ENCODE results near the gene RCVRN.
"Not testable (repeated sequence)": the region's sequence is repeated elsewhere in the genome, so short reads cannot be mapped to it uniquely, and the experiment has no call there.

Gene RCVRN

DNA sequence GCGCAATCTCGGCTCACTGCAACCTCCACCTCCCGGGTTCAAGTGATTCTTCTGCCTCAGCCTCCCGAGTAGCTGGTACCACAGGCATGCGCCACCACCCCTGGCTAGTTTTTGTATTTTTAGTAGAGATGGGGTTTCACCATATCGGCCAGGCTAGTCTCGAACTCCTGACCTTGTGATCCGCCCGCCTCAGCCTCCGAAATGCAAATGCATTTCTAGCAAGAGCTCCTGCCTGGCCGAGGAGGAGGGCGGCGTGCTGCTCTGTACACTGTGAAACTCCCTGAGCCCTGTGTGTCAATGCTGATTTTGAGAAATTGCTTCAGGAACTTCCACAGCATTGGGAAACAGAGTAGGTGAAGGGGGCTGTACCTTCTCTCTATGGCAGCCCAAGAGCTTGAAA lies 16.1 kb upstream of the RCVRN start:
- DNase-seq, result not testable (repeated sequence)

GRCh38 chr17:9918804-9919352 lies 13.8 kb upstream of the RCVRN start:
- DNase-seq, result no peak

GRCh38 chr17:9918352-9918751 lies 13.3 kb upstream of the RCVRN start:
- DNase-seq, result no peak

GRCh38 chr17:9917801-9918200 lies 12.7 kb upstream of the RCVRN start:
- no peak for DNase-seq

DNA sequence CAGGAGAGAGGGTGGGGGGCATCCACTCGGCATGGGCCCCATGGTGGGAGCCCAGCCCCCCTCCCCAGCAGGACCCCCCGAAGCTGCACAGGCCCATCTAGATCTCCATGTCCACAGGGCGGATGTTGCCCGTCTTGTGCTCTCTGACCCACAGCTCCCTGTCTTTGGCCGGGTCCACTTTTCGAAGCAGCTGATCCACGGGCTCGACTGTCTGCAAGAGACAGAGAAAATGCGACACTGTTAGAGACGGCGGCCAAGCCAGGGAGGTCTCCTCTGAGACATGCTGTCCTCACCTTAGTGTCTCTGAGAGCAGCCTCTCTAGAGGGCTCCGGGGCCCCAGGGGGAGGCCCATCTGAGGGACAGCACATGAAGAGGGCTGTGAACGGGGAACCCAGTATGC lies 12.1 kb upstream of the RCVRN start:
- no peak for DNase-seq

GRCh38 chr17:9916108-9916507 lies 11.0 kb upstream of the RCVRN start:
- DNase-seq, result no peak

GRCh38 chr17:9913476-9913875 lies 8.4 kb upstream of the RCVRN start:
- no peak for DNase-seq

- DNase-seq, result no peak
Measured at GRCh38 chr17:9912121-9913099, 7.3 kb upstream of the RCVRN start.

- no peak for DNase-seq
Measured at GRCh38 chr17:9911089-9911488, 6.0 kb upstream of the RCVRN start.

DNA sequence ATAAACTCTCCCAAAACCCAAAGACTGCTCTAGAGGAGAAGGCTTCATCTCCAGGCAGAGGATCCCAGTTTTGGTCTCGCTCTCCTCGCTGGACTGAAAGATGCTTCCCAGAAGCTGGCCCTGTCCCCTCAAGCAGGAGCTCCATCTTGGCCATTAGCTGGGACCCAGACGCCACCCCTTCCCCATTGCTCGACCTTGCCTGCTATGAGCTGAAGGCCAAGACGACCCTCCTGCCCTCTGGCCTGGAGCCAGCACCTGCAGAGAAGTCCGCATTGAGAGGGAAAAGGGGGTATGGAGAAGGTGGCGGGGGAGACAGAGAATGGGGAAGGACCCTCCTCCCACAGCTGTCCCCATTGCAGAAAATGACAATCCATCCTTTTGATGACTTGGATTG lies 3.6 kb upstream of the RCVRN start:
- DNase-seq, result no peak

GRCh38 chr17:9907883-9908648 lies 3.0 kb upstream of the RCVRN start:
- DNase-seq, result no peak

DNA sequence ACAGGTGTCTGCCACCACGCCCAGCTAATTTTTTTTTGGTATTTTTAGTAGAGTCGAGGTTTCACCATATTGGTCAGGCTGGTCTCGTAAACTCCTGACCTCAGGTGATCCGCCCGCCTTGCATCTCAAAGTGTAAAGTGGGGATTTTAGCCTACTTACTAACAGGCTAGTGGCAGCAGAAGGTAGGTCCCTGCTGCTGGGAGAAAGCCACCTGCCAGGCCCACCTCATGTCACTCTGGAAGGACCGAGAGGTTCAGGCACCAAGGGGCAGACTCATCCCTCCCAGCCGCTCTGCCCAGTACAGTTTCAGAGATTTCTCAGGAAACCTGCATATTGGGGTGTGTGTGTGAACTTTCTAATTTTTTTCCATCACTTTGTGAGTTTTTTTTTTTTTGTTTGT lies 2.1 kb upstream of the RCVRN start:
- DNase-seq, result no peak

- DNase-seq, result no peak
Measured at GRCh38 chr17:9906616-9907015, 1.5 kb upstream of the RCVRN start.

DNA sequence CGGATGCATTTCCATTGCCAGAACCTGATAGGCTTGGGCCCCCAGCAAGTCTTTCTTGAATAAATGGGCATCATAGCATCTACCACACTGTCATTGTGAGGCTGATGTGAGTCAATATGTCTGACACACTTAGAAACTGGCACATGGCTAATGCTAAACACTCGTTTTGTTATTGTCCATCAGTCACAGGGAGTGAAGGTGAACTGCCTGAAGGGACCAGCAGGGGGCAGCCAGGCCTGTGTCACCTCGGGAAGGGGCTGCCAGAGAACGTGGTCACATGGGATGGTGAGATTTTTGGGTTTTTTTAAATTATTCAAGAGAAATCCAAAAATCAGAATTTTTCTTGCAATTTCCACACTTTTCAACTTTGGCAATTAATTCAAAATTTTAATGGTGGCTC lies 831 bp upstream of the RCVRN start:
- no peak for DNase-seq

GRCh38 chr17:9904277-9905077 lies 594 bp downstream of the RCVRN start:
- no peak for DNase-seq

GRCh38 chr17:9902120-9902519 lies 3.0 kb downstream of the RCVRN start:
- DNase-seq, result no peak

GRCh38 chr17:9900784-9901183 lies 4.3 kb downstream of the RCVRN start:
- no peak for DNase-seq

DNA sequence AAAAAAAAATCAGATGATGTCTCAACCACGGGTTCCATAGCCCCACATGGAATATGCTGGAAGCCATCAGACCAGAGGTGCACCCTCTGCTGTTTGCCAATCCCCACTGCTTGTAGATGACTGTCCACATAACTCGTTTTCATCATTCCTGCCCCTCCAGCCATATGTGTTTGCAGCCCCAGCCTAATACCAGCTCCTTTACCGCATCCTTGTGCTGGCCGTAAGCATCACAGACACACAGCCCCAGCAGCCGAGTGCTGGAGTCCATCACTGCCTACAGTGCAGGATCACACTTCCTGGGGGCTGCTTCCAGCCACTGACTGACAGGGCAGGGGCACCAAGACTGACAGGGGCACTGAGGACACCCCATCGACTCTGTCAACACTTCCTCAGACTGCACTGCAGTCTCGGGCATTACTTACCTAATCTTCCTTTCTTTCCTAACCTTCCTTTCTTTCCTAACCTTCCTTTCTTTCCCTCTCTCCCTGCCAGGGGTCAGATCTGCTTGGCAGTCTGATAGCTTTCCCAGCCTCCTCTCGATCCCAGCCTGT lies 5.0 kb downstream of the RCVRN start:
- DNase-seq, result no peak

- no peak for DNase-seq
Measured at GRCh38 chr17:9899280-9900043, 5.6 kb downstream of the RCVRN start.

DNA sequence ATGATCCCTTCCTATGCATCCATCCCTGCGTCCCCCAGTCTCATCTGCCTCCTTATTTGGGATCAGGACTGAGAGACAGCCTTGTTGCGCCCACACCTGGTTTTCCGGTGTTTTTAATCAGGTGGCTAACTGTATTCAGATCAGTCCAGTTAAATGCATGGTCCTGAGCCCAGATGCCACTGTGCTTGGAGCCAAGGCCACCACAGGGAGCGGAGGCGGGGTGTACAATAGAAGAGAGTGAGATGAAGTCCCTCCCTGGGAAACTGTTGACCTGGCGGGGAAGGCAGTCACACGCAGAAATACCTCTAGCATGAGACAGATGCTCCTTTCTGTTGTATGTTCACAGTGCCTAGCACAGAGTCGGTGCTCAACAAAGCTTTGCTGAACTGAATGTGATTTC lies 6.3 kb downstream of the RCVRN start:
- DNase-seq, result no peak

DNA sequence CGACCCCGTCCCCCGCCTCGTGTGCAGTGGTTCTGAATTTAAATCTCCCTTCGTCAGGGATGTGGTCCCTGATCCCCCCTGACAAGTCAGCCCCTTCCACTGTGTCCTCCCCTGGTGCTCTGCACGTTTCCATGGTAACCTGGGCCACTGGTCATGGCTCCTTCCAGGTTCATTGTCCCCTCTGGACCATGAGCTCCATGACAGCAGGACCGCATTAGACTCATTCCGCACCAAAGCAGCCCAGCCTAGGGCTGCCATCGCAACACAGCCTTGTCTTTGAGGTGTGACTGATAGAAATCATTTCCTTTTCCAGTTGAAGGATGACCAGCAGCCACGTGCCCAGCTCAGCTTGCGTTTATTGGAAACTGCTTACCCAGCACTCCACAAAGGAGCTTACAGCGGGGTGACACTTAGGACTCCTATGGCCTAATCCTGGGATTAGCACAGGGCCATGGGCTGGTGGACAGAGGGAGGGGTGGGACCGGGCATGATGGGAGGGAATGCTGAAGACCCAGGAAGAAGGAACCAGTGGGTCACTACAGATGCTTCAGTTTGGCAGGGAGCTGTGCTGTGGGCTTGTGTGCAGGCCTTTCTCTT lies 7.6 kb downstream of the RCVRN start:
- DNase-seq, result no peak

All from T-helper 9 cell (primary cell).